ENCODE measurements around the gene POLR2E. TPM values are rescaled to one million over a fixed set of nuclear protein-coding genes. Genes with fewer than 3 reads are reported as not detected.

POLR2E gene
- total RNA-seq, 4 donors from 2014 or later = 81.6 to 136 (median 121) TPM

GRCh38 chr19:1054102-1055027 is 40.8 kb downstream of the POLR2E start:
- DNase-seq (ENCODE audit: low spot score in 2 of 2) = no peak
- H3K36me3 ChIP-seq = peaks cover 0 to 48% (median 0%) of the 10 kb centered on the region in 3 donors
- H3K4me3 ChIP-seq = no peak overlapping the region
- H3K27me3 ChIP-seq = no peaks in the 10 kb centered on the region
- no peak for TF ChIP-seq CTCF (IDR thresholded peaks at IDR 0.05)
- no peak for TF ChIP-seq EP300 (IDR thresholded peaks at IDR 0.05)
- TF ChIP-seq POLR2A (IDR thresholded peaks at IDR 0.05) = no peak
- H3K9me3 ChIP-seq = peaks cover 0 to 49% (median 15%) of the 10 kb centered on the region in 4 donors
- 90 to 94% methylated on average over 18 to 28 of the region's 28 CpGs for WGBS, 2 donors
- H3K27ac ChIP-seq = no peak overlapping the region
- H3K4me1 ChIP-seq = no peaks in the 10 kb centered on the region

- 84 to 89% methylated on average over 30 of the region's 31 CpGs for WGBS, 2 donors
- no peak for DNase-seq (ENCODE audit: low spot score in 2 of 2)
Observed at GRCh38 chr19:1053176-1054101, 41.7 kb downstream of the POLR2E start.

GRCh38 chr19:1052349-1052975 is 42.7 kb downstream of the POLR2E start:
- no peak for DNase-seq (ENCODE audit: low spot score in 2 of 2)
- peaks cover 0 to 30% (median 7%) of the 10 kb centered on the region in 4 donors for H3K9me3 ChIP-seq
- no peaks in the 10 kb centered on the region for H3K27me3 ChIP-seq
- no peak overlapping the region for H3K4me3 ChIP-seq
- TF ChIP-seq EP300 (IDR thresholded peaks at IDR 0.05) (no peak), CTCF (IDR thresholded peaks at IDR 0.05) (no peak), POLR2A (IDR thresholded peaks at IDR 0.05) (no peak)
- 63 to 75% methylated on average over 2 of the region's 5 CpGs for WGBS, 2 donors
- H3K4me1 ChIP-seq = no peaks in the 10 kb centered on the region
- H3K36me3 ChIP-seq = peaks cover 0 to 32% (median 0%) of the 10 kb centered on the region in 3 donors
- H3K27ac ChIP-seq = no peak overlapping the region

More at GRCh38 chr19:1053176-1054101, 41.7 kb downstream of the POLR2E start:
- peaks cover 0 to 41% (median 0%) of the 10 kb centered on the region in 3 donors for H3K36me3 ChIP-seq
- H3K9me3 ChIP-seq = peaks cover 0 to 40% (median 14%) of the 10 kb centered on the region in 4 donors
- H3K4me1 ChIP-seq = no peaks in the 10 kb centered on the region
- H3K27ac ChIP-seq = no peak overlapping the region
- TF ChIP-seq CTCF (IDR thresholded peaks at IDR 0.05) (no peak), POLR2A (IDR thresholded peaks at IDR 0.05) (no peak), EP300 (IDR thresholded peaks at IDR 0.05) (no peak)
- H3K27me3 ChIP-seq = no peaks in the 10 kb centered on the region
- H3K4me3 ChIP-seq = no peak overlapping the region

- H3K27ac ChIP-seq = no peak overlapping the region
Observed at GRCh38 chr19:1051791-1052190, 43.4 kb downstream of the POLR2E start.

More at GRCh38 chr19:1051791-1052190, 43.4 kb downstream of the POLR2E start:
- peaks cover 0 to 25% (median 0%) of the 10 kb centered on the region in 3 donors for H3K36me3 ChIP-seq
- TF ChIP-seq EP300 (IDR thresholded peaks at IDR 0.05) (no peak), POLR2A (IDR thresholded peaks at IDR 0.05) (no peak), CTCF (IDR thresholded peaks at IDR 0.05) (no peak)
- H3K9me3 ChIP-seq = peaks cover 0 to 23% (median 5%) of the 10 kb centered on the region in 4 donors
- no peaks in the 10 kb centered on the region for H3K27me3 ChIP-seq
- no peaks in the 10 kb centered on the region for H3K4me1 ChIP-seq
- H3K4me3 ChIP-seq = no peak overlapping the region
- WGBS, 2 donors = 89 to 96% methylated on average over 8 to 17 of the region's 17 CpGs
- no peak for DNase-seq (ENCODE audit: low spot score in 2 of 2)
